HG03565 (cell line): Measurements from ENCODE around the gene RTN4RL2.

ENCODE experiments used
- ATAC-seq: cut with Tn5 transposase; IDR thresholded peaks from one replicate; pipeline ENCODE4 v1.9.1; 2021; ENCODE audit warnings: mild to moderate bottlenecking, moderate library complexity; ENCODE audit not compliant: unreplicated experiment

Gene RTN4RL2

DNA sequence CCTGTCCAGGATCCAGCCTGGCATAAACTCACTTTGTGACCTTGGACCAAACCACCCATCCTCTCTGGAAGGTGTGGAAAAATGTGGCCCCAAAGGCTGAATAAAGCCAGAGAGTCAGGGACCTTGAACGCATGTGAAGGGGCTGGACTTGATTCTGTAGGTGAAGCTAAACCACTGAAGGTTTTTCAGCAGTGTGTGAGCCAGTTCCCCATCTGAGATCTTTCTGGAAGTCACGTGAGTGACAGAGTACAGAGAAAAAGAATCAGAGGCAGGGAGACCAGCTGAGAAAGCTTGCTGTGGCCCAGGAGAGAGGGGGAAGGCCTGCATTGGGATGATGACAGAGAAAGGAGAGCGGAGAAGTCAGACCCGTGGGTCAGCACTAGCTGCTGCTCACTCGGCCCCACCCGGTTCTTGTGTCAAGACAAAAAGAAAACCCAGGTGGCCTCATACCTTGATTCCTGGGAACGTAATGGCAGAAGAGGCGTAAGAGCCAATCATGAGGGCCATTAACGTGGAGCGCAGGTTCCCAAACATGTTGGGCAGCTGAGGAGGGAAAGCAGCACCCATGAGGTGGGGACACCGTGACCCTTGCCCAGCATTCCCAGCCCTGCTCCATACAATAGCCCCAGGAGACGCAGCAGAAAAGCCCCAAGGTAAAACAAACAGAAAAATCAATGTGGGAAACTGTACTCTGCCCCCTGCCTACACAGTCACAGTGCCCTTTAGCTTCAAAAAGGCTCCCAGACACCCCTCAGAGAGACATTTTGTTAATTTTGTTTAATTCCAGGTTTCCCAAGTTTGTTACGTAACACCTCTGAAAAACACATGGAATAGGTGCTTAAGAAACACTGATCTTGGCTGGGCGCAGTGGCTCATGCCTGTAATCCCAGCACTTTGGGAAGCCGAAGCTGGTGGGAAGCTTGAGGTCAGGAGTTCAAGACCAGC lies 37.2 kb downstream of the RTN4RL2 start:
- ATAC-seq: no peak

GRCh38 chr11:57498540-57498939 lies 38.2 kb downstream of the RTN4RL2 start:
- no peak for ATAC-seq

GRCh38 chr11:57499413-57499982 lies 39.2 kb downstream of the RTN4RL2 start:
- peak; percentile 95 for ATAC-seq

DNA sequence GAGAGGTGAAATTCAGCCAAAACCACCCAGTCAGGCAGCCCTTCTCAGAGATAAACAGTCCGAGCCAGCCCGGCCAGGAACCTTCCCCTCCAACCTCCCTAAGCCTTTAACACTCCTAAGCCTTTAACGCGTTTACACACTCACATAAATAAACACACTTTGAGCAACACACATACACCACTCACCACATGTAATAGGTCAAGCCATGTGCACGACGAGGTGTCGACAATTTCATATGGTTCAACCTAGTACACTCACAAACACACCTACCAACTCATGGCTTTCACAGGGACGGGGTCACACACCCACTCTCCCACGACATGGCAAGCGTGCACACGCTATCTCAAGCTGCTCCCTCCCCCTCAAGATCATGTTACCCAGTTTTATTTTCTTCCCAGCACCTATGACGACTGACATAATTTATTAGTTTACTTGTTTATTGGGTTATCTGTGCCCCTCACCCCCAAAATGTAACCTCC lies 39.7 kb downstream of the RTN4RL2 start:
- ATAC-seq: no peak

DNA sequence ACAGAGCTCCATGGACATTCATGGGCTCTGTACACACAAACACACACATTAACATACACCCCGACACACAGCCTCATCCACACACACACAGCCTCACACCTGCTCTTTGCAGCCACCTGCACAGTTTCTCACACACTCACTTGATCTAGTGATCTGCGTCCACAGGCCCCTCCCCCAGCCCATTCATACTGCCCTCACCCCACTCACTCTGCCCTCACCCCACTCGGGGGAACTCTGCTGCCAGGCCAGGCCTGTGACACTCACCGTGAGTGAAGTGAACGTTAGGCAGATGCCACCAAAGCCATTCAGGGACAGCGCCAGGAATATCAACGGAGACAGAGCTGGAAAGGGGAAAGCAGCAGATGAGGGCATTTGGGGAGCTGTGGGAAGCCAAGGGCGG lies 40.2 kb downstream of the RTN4RL2 start:
- ATAC-seq: no peak

DNA sequence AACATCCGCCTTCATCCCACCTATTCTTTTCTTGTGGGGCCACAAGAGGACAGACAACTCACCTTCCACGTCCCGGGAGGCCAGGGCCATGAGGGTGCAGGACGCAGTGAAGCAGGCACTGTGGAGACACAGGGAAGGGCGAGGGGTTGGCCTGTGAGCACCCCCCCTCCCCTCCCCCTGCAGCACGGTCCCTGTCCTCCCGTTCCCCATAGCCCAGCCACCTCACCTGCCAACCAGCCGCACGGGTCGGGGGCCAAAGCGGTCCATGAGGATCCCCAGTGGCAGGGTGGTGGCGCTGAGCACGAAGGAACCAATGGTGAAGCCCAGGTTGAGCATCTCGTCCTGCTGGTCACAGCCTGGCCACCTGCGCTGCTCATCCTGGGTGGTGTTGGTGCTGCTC lies 40.6 kb downstream of the RTN4RL2 start:
- ATAC-seq: no peak

GRCh38 chr11:57501953-57502352 lies 41.6 kb downstream of the RTN4RL2 start:
- no peak for ATAC-seq

GRCh38 chr11:57502376-57502775 lies 42.0 kb downstream of the RTN4RL2 start:
- ATAC-seq: no peak

DNA sequence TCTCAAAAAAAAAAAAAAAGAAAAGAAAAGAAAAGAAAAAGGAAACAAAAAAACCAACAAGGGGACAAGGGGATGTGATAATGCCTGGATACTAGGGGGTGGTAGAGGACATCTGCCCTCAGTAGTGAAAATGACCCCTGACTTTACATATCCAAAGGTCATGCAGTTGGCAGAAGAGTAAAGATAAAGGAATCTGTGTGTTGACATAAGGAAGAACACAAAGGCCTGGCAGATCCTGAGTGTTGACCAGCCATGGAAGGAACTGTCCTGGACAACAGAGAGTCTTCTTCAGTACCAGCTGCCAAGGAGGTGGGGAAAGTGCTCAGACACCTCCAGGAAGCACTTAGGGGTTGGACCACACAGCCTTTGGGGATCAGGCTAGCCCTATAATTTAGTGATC lies 42.5 kb downstream of the RTN4RL2 start:
- ATAC-seq: no peak

DNA sequence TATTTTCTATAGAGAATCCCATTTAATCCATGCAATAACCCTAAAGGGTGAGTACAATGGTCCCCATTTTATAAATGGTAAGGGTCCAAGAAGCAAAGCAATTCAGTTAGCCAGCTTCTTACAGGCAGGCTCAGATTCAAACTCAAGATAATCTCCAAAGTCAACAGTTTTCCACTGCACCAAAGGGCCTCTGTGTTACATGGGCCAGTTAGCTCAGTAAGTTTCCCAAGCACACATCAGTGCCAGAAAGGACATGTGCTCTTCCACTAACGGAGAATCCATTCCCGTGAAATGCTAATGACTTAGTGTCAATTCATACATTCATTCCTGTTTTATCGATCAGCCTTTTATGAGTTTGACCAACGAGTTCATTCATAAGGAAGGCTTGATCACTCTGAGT lies 44.2 kb downstream of the RTN4RL2 start:
- no peak for ATAC-seq

DNA sequence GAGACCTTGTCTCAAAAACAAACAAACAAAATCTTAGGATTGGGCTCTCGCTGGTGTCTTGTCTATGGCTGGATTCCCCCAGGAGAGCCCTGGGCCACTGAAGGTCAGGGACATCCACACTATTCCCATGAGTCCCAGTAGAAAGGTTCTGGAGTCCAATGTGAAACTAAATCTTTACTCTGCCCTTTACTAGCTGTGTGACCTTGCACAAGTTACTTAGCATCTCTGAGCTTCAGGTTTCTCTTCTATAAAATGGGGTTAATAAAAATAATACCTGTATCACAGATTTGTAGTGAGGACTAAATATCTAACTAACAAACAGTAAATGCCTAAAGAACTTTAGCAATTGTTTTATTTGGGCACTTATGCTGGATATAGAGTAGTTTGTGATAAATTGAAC lies 46.2 kb downstream of the RTN4RL2 start:
- ATAC-seq: no peak

GRCh38 chr11:57508341-57509170 lies 48.2 kb downstream of the RTN4RL2 start:
- ATAC-seq: no peak

- ATAC-seq: no peak
Observed at GRCh38 chr11:57511741-57512430, 51.6 kb downstream of the RTN4RL2 start.

- no peak for ATAC-seq
Observed at GRCh38 chr11:57512646-57513451, 52.5 kb downstream of the RTN4RL2 start.

DNA sequence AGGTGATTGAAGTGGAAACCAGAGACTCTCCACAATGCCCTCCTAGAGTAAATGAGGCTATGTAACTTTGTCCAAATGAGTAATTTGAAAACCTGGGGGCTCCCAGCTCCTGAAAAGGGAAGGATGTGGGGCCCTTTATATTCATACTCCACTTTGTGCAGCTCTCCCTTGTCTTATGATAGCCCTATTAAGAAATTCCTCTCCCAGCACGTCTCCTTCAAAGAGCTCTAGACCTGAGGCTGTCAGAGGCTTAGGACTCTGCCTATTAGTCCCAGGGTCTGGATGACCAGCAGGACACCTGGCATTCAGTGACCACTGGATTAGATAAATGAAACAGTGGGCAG lies 53.1 kb downstream of the RTN4RL2 start:
- no peak for ATAC-seq

GRCh38 chr11:57513911-57514537 lies 53.7 kb downstream of the RTN4RL2 start:
- ATAC-seq: no peak

DNA sequence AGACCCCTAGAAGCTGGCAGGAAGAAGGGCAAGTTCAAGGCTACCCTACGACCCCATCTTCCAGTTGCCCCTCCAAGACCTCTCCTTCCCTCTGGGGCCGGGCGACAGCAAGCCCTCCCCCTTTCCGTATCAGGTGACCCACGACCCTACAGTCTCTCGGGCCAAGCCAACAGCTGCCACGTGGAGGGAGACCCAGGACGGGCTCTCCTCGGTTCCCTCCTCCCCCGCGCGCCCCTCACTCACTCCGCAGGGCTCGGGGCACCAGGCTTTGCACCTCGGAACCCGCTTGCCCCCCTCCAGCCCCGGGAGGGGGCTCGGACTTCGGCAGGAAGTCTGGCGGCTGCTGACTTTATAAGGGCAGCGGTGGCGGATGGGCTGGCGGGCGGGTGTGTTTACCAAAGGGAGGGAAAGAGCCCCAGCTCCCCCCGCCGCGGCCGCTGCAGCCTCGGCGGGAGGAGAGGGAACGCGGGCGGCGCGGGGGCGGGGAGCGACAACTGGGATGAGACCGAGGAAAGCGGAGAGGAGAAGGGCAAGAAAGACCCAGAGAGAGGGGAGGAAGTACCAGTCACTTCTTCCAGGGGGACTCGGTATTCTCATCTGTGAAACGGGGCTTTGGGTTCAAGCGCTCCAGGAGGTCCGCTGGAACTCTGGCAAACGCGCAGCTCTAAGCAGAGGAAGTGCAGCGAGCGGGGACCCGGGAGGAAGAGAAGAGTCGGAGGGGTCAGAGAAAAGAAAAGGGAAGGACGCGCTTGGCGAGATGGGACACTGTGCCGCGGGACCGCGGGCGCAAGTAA lies 54.4 kb downstream of the RTN4RL2 start:
- ATAC-seq: no peak

DNA sequence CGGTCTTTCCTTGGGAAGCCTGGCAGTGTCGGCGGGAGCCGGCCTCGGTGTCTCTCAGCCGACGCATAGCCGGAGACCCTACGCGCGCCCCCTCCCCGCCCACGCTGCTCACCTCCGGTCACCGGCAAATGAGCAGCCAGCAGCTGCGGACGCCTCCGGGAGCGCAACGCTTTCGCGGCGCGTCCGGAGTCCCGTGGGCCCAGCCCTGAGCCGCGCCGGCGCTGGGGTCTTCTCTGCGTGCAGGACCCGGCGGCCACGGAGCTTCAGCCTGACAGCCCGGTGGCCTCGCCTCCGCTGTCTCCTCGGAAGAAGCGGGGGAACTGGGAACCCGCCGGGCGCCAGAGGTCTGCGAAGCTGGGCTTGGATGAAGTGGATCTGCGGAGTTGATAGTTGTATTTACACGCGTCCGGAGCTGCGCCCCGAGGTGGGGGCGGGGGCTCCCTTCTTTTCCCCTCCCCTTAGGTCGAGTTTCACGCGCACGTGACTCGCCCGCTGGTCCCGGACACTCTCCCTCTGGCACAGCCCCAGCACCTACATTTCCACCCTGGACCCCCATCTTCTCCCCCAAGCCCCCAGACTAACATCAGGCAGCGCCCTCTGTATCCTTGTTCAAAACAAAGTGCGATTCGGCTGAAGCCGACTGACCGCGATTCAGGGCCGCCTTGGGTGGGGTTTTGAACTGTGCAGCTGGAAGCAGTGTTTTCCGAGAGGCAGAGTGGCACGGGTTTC lies 55.2 kb downstream of the RTN4RL2 start, which contains the start of gene SLC43A1:
SLC43A1 (minus strand) TSS at position 371 of the 729 bp plus-strand sequence. CDS start 1,591 bp downstream, outside the sequence.
- ATAC-seq: no peak
